KBM-7 (cell line): ENCODE data around the gene ZBTB24.
"Not testable (repeated sequence)": the region's sequence is repeated elsewhere in the genome, so short reads cannot be mapped to it uniquely, and the experiment has no call there.

Experiments used
- DNase-seq: peaks from one replicate; pipeline ENCODE4 v3.0.0-alpha.2; 2015
- in situ Hi-C: fragments of 300-500 bp; cut with MboI; formaldehyde crosslinking; loops from 2 replicates; pipeline ENCODE4 v1.14.3; 2020; ENCODE audit warnings: low sequenced_read_pairs, low pct_unique_long_range_greater_than_20kb, mixed read lengths

ZBTB24 gene

GRCh38 chr6:109475625-109476024 is 7.4 kb downstream of the ZBTB24 start:
- in situ Hi-C loops, result no loop called here
- DNase-seq, result no peak

- in situ Hi-C loops, result no loop called here
- DNase-seq, result no peak
Observed at GRCh38 chr6:109474995-109475394, 8.0 kb downstream of the ZBTB24 start.

- DNase-seq, result no peak
- in situ Hi-C loops, result no loop called here
Observed at GRCh38 chr6:109473120-109473519, 9.9 kb downstream of the ZBTB24 start.

- in situ Hi-C loops, result no loop called here
- DNase-seq, result no peak
Observed at GRCh38 chr6:109472132-109472995, 10.7 kb downstream of the ZBTB24 start.

- in situ Hi-C loops, result no loop called here
- no peak for DNase-seq
Observed at GRCh38 chr6:109471105-109471810, 11.8 kb downstream of the ZBTB24 start.

- DNase-seq, result no peak
- in situ Hi-C loops, result no loop called here
Observed at GRCh38 chr6:109469591-109470189, 13.3 kb downstream of the ZBTB24 start.

- in situ Hi-C loops, result no loop called here
- no peak for DNase-seq
Observed at GRCh38 chr6:109467696-109468095, 15.3 kb downstream of the ZBTB24 start.

GRCh38 chr6:109466212-109466923 is 16.7 kb downstream of the ZBTB24 start:
- in situ Hi-C loops, result no loop called here
- DNase-seq, result no peak

- in situ Hi-C loops, result no loop called here
Observed at GRCh38 chr6:109465772-109466171, 17.2 kb downstream of the ZBTB24 start.

GRCh38 chr6:109461733-109462526 is 21.1 kb downstream of the ZBTB24 start:
- in situ Hi-C loops, result no loop called here
- DNase-seq, result no peak

More at GRCh38 chr6:109465772-109466171, 17.2 kb downstream of the ZBTB24 start:
- DNase-seq, result no peak

GRCh38 chr6:109461205-109461604 is 21.8 kb downstream of the ZBTB24 start:
- DNase-seq, in situ Hi-C loops: not testable (repeated sequence)

- in situ Hi-C loops, result no loop called here
- no peak for DNase-seq
Observed at GRCh38 chr6:109460161-109460829, 22.7 kb downstream of the ZBTB24 start.

- DNase-seq, result peak; percentile 70
Observed at GRCh38 chr6:109458774-109459531, 24.1 kb downstream of the ZBTB24 start.

GRCh38 chr6:109457562-109457996 is 25.4 kb downstream of the ZBTB24 start:
- DNase-seq, result no peak
- in situ Hi-C loops, result no loop called here

More at GRCh38 chr6:109458774-109459531, 24.1 kb downstream of the ZBTB24 start:
- in situ Hi-C loops, result no loop called here

GRCh38 chr6:109456710-109457561 is 26.1 kb downstream of the ZBTB24 start:
- in situ Hi-C loops, result no loop called here
- DNase-seq, result no peak

GRCh38 chr6:109456111-109456583 is 26.9 kb downstream of the ZBTB24 start:
- in situ Hi-C loops, result no loop called here

More at GRCh38 chr6:109456111-109456583, 26.9 kb downstream of the ZBTB24 start:
- no peak for DNase-seq
